ENCODE data around the gene PON3. TPM values are rescaled to one million over a fixed set of nuclear protein-coding genes. Genes with fewer than 3 reads are reported as not detected.

Gene PON3
- total RNA-seq, 3 donors from 2014 or later = 3.2 to 8.2 (median 4.2) TPM

- TF ChIP-seq CTCF (IDR thresholded peaks at IDR 0.05) = no peak
- Histone ChIP-seq H3K9me3 (no peaks in the 10 kb centered on the region), H3K36me3 (ENCODE audit: low read depth) (no peaks in the 10 kb centered on the region), H3K4me3 (no peak overlapping the region), H3K4me1 (ENCODE audit: low read depth) (no peaks in the 10 kb centered on the region)
- intact Hi-C loops (cut with DNase I, micrococcal nuclease) = no loop called here
- DNase-seq (no peak), ATAC-seq (no peak)
Measured at GRCh38 chr7:95321720-95322119, 74.5 kb downstream of the PON3 start.

GRCh38 chr7:95320651-95321050, 75.5 kb downstream of the PON3 start:
- no peak for TF ChIP-seq CTCF (IDR thresholded peaks at IDR 0.05)
- no peak overlapping the region for H3K4me3 ChIP-seq
- no peaks in the 10 kb centered on the region for H3K4me1 ChIP-seq (ENCODE audit: low read depth)
- H3K36me3 ChIP-seq (ENCODE audit: low read depth) = no peaks in the 10 kb centered on the region
- H3K9me3 ChIP-seq = no peaks in the 10 kb centered on the region
- intact Hi-C loops (cut with DNase I, micrococcal nuclease) = no loop called here
- ATAC-seq = no peak
- no peak for DNase-seq

DNA sequence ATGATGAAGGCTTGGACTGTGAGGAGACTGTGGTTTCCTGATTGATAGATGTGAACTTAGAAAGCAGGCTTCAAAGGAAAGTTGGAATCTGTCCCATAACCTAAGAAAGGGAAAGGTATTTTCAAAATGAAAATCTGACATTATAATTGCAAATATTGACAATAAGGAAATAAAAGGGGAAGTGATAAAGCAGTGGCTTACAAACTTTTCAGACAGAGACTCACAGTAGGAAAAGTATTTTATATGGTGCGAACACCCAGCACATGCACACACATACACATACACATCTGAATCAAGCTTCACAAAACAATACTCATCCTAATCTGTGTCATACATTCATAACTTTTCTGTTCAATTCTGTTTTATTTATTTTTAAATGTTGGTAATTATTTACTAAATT, 76.6 kb downstream of the PON3 start:
- intact Hi-C loops (cut with DNase I, micrococcal nuclease) = no loop called here
- TF ChIP-seq CTCF (IDR thresholded peaks at IDR 0.05) = no peak
- no peaks in the 10 kb centered on the region for H3K4me1 ChIP-seq (ENCODE audit: low read depth)
- DNase-seq (no peak), ATAC-seq (no peak)
- H3K36me3 ChIP-seq (ENCODE audit: low read depth) = no peaks in the 10 kb centered on the region
- no peak overlapping the region for H3K4me3 ChIP-seq
- H3K9me3 ChIP-seq = no peaks in the 10 kb centered on the region

DNA sequence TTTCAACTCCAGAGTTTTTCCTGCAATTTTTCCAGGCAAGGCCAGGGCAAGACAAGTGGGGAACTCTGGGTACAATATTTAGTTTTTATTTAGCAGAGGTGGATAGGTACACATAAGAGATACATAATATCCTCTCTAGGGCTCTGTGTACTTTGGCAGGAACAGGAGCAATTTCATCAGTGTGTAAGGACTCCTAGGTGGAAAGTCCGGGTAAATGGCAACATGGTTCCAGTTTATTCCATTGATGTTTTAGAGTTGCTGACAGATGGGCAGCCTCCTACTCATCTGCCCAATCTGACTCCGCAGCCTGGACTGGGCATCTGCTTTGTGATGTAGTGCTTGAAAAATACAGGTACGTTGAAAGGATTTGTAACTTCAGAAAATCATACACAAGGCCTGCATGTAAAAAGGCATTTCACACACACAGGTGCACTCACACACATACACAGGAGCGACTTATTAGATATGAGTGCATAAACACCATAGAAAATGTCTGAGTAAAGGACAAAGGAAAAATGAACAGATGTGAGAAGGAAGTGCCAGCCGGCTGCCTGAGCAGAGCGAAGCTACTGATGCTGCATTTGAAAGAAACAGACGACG, 77.6 kb downstream of the PON3 start:
- DNase-seq = no peak
- Histone ChIP-seq H3K4me3 (no peak overlapping the region), H3K4me1 (ENCODE audit: low read depth) (no peaks in the 10 kb centered on the region), H3K36me3 (ENCODE audit: low read depth) (no peaks in the 10 kb centered on the region), H3K9me3 (no peaks in the 10 kb centered on the region)
- no peak for ATAC-seq
- TF ChIP-seq CTCF (IDR thresholded peaks at IDR 0.05) = no peak
- intact Hi-C loops (cut with DNase I, micrococcal nuclease) = no loop called here

DNA sequence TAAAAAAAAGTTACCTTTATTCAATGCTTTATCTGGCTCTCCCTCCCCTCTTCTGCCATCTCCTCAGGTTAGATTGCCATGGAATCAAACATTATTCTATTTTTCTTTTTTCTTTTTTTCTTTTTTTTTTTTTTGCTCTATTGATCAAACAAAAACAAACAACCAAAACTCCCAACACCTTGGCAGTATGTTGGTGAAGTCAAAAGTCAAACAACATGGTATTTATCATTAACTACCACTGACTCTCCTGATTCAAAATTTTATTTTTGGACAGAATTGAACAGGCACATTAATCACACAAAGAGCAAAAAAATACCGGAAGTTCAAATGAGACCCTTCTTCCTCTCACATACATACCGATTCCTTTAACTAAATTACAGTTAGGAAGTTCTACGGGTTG, 78.2 kb downstream of the PON3 start:
- no peak for DNase-seq
- H3K36me3 ChIP-seq (ENCODE audit: low read depth) = no peaks in the 10 kb centered on the region
- intact Hi-C loops (cut with DNase I, micrococcal nuclease) = no loop called here
- no peak for TF ChIP-seq CTCF (IDR thresholded peaks at IDR 0.05)
- no peak for ATAC-seq
- no peaks in the 10 kb centered on the region for H3K9me3 ChIP-seq
- no peak overlapping the region for H3K4me3 ChIP-seq
- no peaks in the 10 kb centered on the region for H3K4me1 ChIP-seq (ENCODE audit: low read depth)

- intact Hi-C loops (cut with DNase I, micrococcal nuclease) = no loop called here
Measured at GRCh38 chr7:95317546-95317945, 78.6 kb downstream of the PON3 start.

More at GRCh38 chr7:95317546-95317945, 78.6 kb downstream of the PON3 start:
- Histone ChIP-seq H3K4me3 (no peak overlapping the region), H3K36me3 (ENCODE audit: low read depth) (no peaks in the 10 kb centered on the region), H3K4me1 (ENCODE audit: low read depth) (no peaks in the 10 kb centered on the region), H3K9me3 (no peaks in the 10 kb centered on the region)
- DNase-seq (no peak), ATAC-seq (no peak)
- TF ChIP-seq CTCF (IDR thresholded peaks at IDR 0.05) = no peak

Data from mucosa of descending colon (tissue), 3 donors.